Progenitor cell of endocrine pancreas (in vitro differentiated cells): ENCODE data around the gene PERP. TPM values are rescaled to one million over a fixed set of nuclear protein-coding genes. Genes with fewer than 3 reads are reported as not detected.
"Not testable (repeated sequence)": the region's sequence is repeated elsewhere in the genome, so short reads cannot be mapped to it uniquely, and the experiment has no call there.

Source experiments
- DNase-seq: peaks from one replicate; pipeline ENCODE4 v3.0.0; 2021; ENCODE audit warnings: low spot score; ENCODE audit not compliant: unreplicated experiment
- H3K27ac Mint-ChIP-seq: 2 replicates; pipeline ENCODE4 v1.8.0; 2021; ENCODE audit warnings: mild to moderate bottlenecking, moderate library complexity, mixed read lengths
- H3K27me3 Mint-ChIP-seq: 2 replicates; pipeline ENCODE4 v1.8.0; 2021; ENCODE audit warnings: mixed read lengths
- H3K36me3 Mint-ChIP-seq: 2 replicates; pipeline ENCODE4 v1.8.0; 2022; ENCODE audit warnings: mixed read lengths; ENCODE audit not compliant: insufficient read depth
- H3K4me1 Mint-ChIP-seq: 2 replicates; pipeline ENCODE4 v1.8.0; 2021; ENCODE audit warnings: low read depth, mixed read lengths
- H3K4me3 Mint-ChIP-seq: 2 replicates; pipeline ENCODE4 v1.8.0; 2021; ENCODE audit warnings: low read depth, mild to moderate bottlenecking, moderate library complexity, mixed read lengths
- H3K9me3 Mint-ChIP-seq: 2 replicates; pipeline ENCODE4 v1.8.0; 2021; ENCODE audit warnings: low read depth, mixed read lengths
- CTCF ChIP-seq: fragments of 200-600 bp; sonication (generic); IDR thresholded peaks from one replicate; pipeline ENCODE4 v1.5.0; 2021; ENCODE audit warnings: antibody characterized with exemption, mild to moderate bottlenecking; ENCODE audit not compliant: unreplicated experiment
- total RNA-seq: library from RNA; stranded (reverse); gene quantifications from 2 replicates; pipeline ENCODE4 v1.2.1, GENCODE V29; 2021

PERP gene
- total RNA-seq, 1 donor from 2014 or later = 75.3 TPM

GRCh38 chr6:138129190-138129589 is 22.0 kb upstream of the PERP start:
- Mint-ChIP-seq H3K27ac (no peak overlapping the region), H3K36me3 (no peaks in the 10 kb centered on the region), H3K4me1 (no peaks in the 10 kb centered on the region), H3K9me3 (peaks cover 14% of the 10 kb centered on the region), H3K4me3 (no peak overlapping the region), H3K27me3 (no peaks in the 10 kb centered on the region)
- TF ChIP-seq CTCF = no peak
- no peak for DNase-seq

GRCh38 chr6:138128096-138128495 is 20.9 kb upstream of the PERP start:
- Mint-ChIP-seq H3K9me3 (peaks cover 17% of the 10 kb centered on the region), H3K27me3 (no peaks in the 10 kb centered on the region), H3K27ac (no peak overlapping the region), H3K36me3 (no peaks in the 10 kb centered on the region), H3K4me1 (no peaks in the 10 kb centered on the region), H3K4me3 (no peak overlapping the region)
- no peak for DNase-seq
- TF ChIP-seq CTCF = no peak

- no peak overlapping the region for H3K4me3 Mint-ChIP-seq
- H3K4me1 Mint-ChIP-seq = no peaks in the 10 kb centered on the region
- no peak overlapping the region for H3K27ac Mint-ChIP-seq
- no peaks in the 10 kb centered on the region for H3K36me3 Mint-ChIP-seq
- no peak for TF ChIP-seq CTCF
- no peaks in the 10 kb centered on the region for H3K27me3 Mint-ChIP-seq
- peaks cover 22% of the 10 kb centered on the region for H3K9me3 Mint-ChIP-seq
- DNase-seq = no peak
Measured at GRCh38 chr6:138124096-138124495, 16.9 kb upstream of the PERP start.

DNA sequence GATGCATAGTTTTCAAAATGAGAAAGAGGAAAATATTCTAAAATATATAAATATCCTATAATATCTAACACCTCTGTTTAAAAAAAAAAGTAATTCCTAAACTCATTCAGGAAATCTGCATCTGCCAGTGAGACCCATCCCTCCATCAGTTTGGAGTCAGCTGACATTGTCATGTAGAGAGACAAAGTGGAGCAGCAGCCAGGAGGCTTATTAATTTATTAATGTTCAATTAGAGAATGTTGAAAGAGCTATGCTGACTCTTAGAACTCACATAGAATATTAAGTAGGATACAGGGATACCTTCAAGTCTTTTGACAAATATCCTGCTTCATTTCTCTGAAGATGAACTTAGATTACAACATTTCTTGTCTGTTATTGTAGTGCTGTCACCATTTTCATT is 12.8 kb upstream of the PERP start:
- Mint-ChIP-seq H3K36me3 (peaks cover 2% of the 10 kb centered on the region), H3K4me3 (no peak overlapping the region), H3K9me3 (peaks cover 21% of the 10 kb centered on the region), H3K27ac (no peak overlapping the region), H3K4me1 (peaks cover 5% of the 10 kb centered on the region), H3K27me3 (no peaks in the 10 kb centered on the region)
- no peak for DNase-seq
- no peak for TF ChIP-seq CTCF

GRCh38 chr6:138119229-138119628 is 12.0 kb upstream of the PERP start:
- not testable (repeated sequence) for H3K36me3 Mint-ChIP-seq, H3K4me3 Mint-ChIP-seq, DNase-seq, H3K4me1 Mint-ChIP-seq, H3K27me3 Mint-ChIP-seq, H3K27ac Mint-ChIP-seq
- H3K9me3 Mint-ChIP-seq = peaks cover 14% of the 10 kb centered on the region

DNA sequence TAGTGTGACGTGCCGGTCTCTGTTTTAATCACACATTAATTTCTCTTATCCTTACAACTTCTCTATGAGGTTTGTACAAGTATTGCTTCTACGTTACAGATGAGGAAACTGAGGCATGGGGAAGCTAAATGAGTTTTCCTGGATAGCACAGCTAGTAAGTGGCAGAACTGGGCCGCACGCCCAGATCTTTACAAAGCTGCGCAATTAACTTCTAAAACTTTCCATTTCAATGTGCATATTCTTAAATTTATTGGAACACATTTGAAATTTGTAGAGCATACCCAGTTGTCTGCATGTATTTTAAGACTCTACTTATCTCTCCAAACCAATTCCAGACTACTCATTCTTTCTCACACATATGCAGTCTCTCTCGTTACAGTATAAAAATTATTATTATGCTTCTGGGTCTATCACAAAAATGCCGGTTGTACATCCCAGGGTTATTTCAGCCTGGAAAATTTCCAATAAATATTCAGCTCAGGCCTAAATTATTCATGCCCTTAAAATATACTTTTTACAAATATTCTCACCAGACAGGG is 10.2 kb upstream of the PERP start:
- no peak for DNase-seq
- H3K27me3 Mint-ChIP-seq = no peaks in the 10 kb centered on the region
- TF ChIP-seq CTCF = no peak
- no peak overlapping the region for H3K27ac Mint-ChIP-seq
- H3K4me3 Mint-ChIP-seq = no peak overlapping the region
- H3K9me3 Mint-ChIP-seq = peaks cover 12% of the 10 kb centered on the region
- peaks cover 5% of the 10 kb centered on the region for H3K4me1 Mint-ChIP-seq
- peaks cover 2% of the 10 kb centered on the region for H3K36me3 Mint-ChIP-seq
